HT1080 (cell line): ENCODE data around the gene SPG11. TPM values are rescaled to one million over a fixed set of nuclear protein-coding genes. Genes with fewer than 3 reads are reported as not detected.
A peak's percentile ranks its signal among the peaks of the same experiment; 100 is the strongest.
"Not testable (repeated sequence)": the region's sequence is repeated elsewhere in the genome, so short reads cannot be mapped to it uniquely, and the experiment has no call there.

Experiments used
- DNase-seq: peaks from one replicate; pipeline ENCODE4 v3.0.0-alpha.2; 2015; ENCODE audit warnings: low read depth
- total RNA-seq: library from RNA; depleted of rRNA; stranded (reverse); fragments of >200 nt; shearing (Covaris generic); gene quantifications from 2 replicates; pipeline ENCODE4 v1.2.3, GENCODE V29; 2014

SPG11 gene
- total RNA-seq, 1 experiment from 2014 or later = 24.5 TPM

DNA sequence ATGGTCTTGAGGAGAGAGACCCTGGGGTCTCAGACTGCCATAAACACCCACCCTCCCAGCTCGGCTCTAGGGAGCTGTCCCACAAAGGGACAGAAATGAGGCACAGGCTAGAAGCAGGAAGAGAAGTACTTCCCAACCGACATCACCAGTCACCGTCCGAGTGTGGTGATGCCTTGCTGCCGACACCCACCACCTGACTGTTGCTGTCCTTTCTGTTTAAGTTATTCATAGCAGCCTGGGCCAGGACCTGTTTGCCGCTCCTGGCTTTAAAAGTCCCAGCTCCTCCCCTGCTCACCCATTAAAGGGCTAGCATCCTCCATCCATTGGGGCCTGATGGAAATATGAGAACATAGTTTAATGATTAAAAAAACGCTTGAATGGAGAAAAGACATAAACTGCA lies 13.2 kb upstream of the SPG11 start:
- DNase-seq = no peak

- no peak for DNase-seq
Observed at GRCh38 chr15:44675911-44676310, 12.4 kb upstream of the SPG11 start.

DNA sequence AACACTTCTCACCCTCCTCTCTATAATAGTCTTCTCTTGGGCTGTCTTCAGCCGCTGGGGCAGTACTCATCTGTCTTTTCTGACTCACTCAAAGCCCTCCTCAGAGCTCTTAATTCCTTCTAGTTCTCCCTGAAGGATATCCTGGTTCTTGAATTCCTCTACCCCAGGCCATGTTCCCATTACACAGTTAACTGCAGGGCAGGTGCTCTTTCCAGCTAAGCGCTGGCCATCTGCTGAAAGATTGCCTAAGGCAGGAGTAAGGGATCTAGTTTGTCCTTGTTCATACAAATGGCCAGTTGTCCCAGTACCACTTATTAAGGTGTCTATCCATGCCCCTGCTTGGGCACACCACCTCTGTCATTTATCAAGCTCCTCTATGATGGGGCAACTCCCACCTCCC lies 10.2 kb upstream of the SPG11 start:
- no peak for DNase-seq

GRCh38 chr15:44670087-44670950 lies 6.9 kb upstream of the SPG11 start:
- no peak for DNase-seq

GRCh38 chr15:44668921-44669320 lies 5.5 kb upstream of the SPG11 start:
- DNase-seq = no peak

DNA sequence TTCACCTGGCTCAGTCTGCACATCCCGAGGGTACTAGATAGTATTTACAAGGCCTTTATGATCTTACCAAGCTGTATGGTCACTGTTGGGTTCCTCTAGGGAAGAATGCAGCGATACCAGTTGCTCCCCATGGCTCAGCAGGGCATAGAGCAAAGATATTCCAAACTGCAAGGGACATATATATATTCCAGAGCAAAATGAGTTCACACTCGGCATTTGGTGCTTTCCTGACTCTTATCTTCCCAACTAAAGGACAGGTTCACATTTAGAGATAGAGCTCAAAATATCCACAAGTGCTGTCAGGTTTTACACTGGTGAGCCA lies 3.5 kb upstream of the SPG11 start:
- no peak for DNase-seq

GRCh38 chr15:44666210-44667038 lies 3.0 kb upstream of the SPG11 start:
- DNase-seq = no peak

DNA sequence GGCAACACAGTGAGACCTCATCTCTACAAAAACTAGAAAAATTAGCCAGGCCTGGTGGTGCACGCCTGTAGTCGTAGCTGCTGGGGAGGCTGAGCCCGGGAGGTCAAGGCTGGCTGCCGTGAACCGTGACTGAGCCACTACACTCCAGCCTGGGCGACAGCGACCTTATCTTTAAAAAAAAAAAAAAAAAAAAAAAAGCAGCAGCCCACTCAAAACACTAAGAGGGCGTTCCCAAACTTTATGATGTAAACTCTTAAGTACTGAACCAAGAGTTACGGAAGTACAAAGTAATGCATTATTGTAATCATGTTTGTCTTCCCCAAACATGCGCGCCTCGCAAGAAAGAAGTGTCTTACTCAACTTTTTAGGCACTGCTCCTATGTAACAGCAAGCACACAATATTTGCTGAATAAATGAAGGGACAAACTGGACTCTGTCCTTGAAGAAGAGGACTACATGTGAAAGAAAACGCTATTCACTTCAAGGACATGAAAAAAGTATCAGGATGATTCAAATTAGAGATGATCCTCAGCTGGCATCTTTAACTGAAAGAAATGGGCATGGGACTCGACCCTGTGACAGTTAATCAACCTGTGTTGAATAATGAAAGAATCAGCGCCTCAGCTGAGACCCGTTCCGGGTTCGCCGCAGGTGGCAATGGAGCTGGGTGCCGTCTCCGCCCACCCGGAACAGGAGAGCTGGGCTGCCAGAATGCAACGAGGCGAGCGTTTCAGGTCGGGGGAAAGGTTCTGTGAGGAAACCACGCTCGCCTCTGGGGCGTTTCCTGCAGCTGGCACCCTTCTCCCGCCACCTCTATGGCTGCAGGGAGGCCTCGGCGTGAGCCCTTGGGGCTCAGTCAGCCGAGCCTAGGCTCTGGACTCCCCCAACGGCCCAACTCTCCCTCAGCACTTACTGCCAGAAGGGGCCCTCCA lies 718 bp downstream of the SPG11 start:
- DNase-seq = peak; percentile 69

GRCh38 chr15:44661576-44661975 lies 1.9 kb downstream of the SPG11 start:
- DNase-seq = no peak

DNA sequence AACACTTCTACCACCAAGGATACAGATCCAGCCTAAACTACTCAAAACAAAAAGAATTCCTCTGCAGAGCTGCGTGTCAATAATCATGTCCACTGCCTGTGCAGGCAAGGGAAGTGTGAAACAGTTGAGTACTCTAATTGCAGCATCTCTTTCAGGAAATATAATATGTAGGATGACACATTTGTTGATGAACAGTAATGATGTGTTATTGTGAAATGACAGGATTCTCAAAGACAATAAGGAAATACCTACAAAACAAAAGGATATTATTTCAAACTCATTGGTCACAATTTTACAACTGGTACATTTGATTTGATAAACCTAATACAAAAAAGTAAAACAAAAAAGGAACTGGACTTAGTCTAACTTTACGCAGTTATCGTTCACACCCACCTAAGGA lies 4.4 kb downstream of the SPG11 start:
- no peak for DNase-seq

DNA sequence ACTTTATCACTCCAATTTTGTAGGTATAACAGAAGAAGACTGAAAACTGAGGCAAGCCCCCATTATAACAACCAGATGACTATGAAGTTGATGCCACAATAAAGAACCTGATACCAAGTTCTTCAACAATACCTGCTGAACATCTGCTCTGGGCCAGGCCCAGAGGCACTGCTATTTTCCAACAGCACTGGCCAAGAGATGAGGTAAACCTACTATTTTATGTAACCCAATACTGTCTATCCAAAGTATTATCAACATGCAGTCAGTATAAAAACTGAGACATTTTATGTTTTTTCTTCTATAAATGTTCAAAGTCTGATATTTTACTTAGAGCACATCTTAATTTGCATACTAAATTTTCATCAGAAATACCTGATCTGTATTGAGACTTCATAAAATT lies 6.1 kb downstream of the SPG11 start:
- no peak for DNase-seq

DNA sequence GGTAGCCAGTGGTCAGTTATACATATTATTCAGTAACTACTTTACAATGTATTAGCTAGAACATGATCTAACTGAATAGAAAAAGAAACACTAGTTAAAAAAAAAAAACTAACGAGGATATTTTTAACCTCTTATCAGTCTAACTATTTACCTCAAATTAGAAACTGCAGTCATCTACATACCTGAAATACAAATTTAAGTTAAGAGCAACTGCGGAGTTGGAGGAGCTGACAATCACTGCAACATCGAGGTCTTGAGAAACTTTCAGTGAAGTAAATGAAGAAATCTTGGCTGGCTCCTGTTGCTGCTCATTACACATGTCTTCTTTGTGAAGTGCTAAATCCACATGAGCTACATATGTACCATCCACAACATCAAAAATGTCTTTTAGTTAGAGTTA lies 6.5 kb downstream of the SPG11 start:
- no peak for DNase-seq

DNA sequence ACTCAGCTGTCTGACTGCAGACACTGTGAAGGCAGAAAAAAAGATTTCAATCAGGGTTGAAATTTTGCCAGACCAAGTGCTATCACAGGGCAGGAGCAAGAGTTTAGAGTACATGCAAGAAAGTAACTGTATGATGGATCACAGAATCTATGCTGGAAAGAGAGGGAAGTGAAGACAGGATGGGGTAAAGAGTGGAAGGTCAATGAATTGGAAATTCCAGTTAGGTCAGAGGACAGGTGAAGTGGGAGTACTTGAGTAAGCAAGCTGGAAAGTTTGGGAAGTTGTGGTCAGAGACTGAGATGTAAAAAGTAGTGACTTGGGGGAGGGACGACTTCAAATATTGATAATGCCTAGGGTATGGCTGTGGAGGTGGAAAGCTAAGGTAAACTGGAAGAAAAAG lies 7.2 kb downstream of the SPG11 start:
- no peak for DNase-seq

DNA sequence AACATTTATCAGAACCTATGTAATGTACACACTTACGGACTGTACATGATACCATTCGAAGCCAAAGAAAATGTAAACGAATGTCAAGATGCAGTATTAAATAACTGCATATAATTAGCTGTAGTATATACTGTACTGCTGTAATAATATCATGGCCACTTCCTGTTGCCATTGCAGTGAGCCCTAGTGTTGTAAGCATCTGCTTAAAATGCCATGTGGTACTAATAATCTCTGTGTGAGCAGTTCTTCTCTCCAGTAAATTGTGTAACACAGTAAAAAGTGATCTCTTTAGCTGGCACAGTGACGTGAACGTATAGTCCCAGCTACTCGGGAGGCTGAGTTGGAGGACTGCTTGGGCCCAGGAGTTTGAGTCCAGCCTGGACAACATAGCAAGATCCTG lies 8.6 kb downstream of the SPG11 start:
- no peak for DNase-seq

- no peak for DNase-seq
Observed at GRCh38 chr15:44647637-44648036, 15.8 kb downstream of the SPG11 start.

DNA sequence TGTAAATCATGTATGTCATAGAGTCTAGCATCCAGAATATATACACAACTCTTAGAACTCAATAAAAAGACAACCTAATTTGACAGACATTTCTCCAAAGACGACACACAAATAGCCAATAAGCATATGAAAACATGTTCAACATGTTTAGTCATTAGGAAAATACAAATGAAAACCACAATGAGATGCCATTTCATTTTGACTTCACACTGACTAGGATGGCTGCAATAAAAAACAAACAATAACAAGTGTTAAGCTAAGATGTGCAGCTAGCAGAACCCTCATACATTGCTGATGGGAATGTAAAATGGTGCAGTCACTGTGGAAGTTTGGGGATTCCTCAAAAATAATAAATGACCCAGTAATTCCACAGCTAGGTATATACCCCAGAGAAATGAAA lies 16.4 kb downstream of the SPG11 start:
- DNase-seq = no peak

DNA sequence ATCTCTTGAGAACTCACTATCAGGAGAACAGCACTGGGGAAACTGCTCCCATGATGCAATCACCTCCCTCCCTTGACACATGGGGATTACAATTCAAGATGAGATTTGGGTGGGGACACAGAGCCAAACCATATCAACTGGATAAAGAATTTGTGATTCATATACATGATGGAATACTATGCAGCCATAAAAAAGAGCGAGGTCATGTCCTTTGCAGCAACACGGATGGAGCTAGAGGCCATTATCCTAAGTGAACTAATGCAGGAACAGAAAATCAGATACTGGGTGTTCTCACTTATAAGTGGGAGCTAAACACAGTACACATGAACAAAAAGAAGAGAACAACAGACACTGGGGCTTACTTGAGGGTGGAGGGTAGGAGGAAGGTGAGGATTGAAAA lies 17.0 kb downstream of the SPG11 start:
- DNase-seq = no peak

DNA sequence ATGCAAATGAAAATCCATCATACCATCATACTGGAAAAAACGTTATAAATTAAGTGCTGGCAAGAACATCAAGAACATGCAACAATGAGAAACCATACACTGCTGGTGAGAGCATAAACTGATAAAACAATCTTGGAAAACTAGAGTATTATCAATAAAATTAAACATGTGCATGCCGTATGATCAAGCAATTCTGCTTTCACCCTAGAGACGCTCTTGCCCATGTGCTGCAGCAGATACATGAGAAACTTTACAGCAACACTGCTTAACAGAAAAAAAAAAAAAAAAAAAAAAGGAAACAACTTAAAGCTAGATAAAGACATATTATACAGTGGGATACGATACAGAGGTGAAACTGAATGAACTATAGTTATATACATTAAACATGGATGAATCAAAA lies 21.8 kb downstream of the SPG11 start:
- no peak for DNase-seq

- DNase-seq = no peak
Observed at GRCh38 chr15:44636976-44637375, 26.5 kb downstream of the SPG11 start.

GRCh38 chr15:44633603-44634002 lies 29.9 kb downstream of the SPG11 start:
- DNase-seq = peak; percentile 15

DNA sequence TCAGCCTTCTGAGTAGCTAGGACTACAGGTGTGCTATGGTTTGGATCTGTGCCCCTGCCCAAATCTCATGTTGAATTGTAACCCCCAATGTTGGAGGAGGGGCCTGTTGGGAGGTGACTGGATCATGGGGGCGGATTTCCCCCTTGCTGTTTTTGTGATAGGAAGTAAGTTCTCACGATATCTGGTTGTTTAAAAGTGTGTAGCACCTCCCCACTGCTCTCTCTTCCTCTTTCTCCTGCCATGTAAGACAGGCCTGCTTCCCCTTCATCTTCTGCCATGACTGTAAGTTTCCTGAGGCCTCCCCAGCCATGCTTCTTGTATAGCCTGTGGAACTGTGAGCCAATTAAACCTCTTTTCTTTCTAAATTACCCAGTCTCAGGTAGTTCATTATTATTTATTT lies 38.2 kb downstream of the SPG11 start:
- DNase-seq = not testable (repeated sequence)

DNA sequence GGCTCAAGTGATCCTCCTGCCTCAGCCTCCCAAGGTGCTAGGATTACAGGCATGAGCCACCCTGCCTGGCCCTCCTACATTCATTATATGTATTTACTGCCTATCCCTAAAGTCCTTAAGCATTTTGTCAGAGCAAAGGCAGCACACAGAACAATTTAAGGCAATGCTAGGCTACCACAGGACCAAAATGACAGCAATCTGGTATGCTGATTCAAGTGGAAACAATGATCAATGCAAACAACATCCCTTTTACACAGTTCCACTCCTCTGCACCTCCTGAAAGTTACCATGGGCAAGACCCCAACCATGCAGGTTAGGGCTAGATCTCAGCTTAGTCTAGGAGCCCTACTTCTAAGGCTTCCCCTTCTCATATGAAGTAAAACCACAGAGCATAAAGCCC lies 40.3 kb downstream of the SPG11 start:
- DNase-seq = no peak
